ENCODE measurements around the gene RHEB. TPM values are rescaled to one million over a fixed set of nuclear protein-coding genes. Genes with fewer than 3 reads are reported as not detected.

Gene RHEB
- total and polyA plus RNA-seq, 7 donors: 98.0 to 248 (median 167) TPM

DNA sequence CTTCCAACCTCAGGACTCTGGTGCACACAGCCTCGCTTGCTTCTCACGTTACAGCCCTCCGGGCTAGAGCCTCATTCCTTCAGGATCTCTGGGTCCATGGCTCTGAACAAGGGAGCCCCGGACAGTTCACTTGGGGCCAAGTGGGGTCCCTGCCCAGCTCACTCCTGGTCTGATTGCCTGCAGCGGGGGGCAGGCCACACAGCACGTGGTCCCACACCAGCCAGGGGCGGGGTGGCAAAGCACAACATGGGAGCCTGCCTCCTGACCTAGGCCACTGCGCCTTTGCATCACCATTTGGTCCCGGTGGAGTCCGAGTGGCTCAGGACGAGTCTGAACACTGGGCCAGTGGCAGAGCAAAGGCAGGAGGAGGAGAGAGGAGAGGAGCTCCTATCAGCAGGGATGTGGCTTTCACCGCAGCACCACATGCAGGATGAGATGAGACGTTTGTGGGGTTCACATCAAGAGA, 66.3 kb downstream of the RHEB start:
- intact Hi-C loops (cut with DNase I): loop anchor here in 1 of 2 donors (10.0 kb wide), 1 partner anchor 301 kb away; no protein-coding TSS in a partner anchor
- DNase-seq: peak in 1 of 2 donors; percentile 44
- no peaks in the 10 kb centered on the region for H3K4me1 ChIP-seq
- H3K4me3 ChIP-seq: no peak overlapping the region
- H3K9me3 ChIP-seq: no peaks in the 10 kb centered on the region
- no peaks in the 10 kb centered on the region for H3K36me3 ChIP-seq (ENCODE audit: insufficient read depth in 1 of 2, low read depth in 1 of 2)
- WGBS, 3 donors: 76 to 85% (median 81%) methylated on average over 13 of the region's 13 CpGs
- H3K27me3 ChIP-seq (ENCODE audit: insufficient read depth in 3 of 3, low read length in 2 of 3): no peaks in the 10 kb centered on the region
- TF ChIP-seq, protein P1, sequence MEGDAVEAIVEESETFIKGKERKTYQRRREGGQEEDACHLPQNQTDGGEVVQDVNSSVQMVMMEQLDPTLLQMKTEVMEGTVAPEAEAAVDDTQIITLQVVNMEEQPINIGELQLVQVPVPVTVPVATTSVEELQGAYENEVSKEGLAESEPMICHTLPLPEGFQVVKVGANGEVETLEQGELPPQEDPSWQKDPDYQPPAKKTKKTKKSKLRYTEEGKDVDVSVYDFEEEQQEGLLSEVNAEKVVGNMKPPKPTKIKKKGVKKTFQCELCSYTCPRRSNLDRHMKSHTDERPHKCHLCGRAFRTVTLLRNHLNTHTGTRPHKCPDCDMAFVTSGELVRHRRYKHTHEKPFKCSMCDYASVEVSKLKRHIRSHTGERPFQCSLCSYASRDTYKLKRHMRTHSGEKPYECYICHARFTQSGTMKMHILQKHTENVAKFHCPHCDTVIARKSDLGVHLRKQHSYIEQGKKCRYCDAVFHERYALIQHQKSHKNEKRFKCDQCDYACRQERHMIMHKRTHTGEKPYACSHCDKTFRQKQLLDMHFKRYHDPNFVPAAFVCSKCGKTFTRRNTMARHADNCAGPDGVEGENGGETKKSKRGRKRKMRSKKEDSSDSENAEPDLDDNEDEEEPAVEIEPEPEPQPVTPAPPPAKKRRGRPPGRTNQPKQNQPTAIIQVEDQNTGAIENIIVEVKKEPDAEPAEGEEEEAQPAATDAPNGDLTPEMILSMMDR (IDR thresholded peaks at IDR 0.05): no peak
- H3K27ac ChIP-seq: no peak overlapping the region
- ATAC-seq: no peak

DNA sequence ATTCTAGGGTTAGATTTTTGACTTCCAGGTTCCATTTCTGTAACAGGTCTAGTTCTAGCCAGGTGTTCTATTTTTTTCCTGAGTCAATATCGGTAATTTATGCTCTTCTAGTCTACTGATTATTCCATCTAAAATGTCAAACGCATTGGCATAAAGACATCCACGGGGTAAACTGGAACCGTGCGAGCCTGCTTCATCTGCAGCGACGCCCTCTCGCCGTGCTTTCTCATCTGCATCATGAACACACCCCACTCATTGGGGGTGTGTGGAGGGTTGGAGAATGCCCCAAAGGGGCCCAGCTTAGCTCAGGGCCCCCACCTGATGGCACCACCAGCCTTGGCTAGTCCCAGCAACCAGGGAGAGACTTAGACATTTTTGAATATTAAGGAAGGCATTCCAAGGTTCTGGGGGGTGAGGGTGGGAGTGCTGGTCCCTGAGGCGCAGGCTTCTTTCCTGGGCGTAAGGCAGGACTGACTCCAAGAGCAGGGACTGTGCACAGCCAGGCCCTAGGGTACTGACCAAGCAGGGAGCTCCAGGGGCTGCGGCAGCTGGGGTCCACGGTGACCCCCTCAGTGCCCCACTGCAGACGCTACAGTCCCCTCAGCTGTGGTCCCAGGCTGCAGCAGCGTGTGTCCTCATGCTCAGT, 66.9 kb downstream of the RHEB start:
- intact Hi-C loops (cut with DNase I): loop anchor here in 1 of 2 donors (10.0 kb wide), 1 partner anchor 302 kb away; no protein-coding TSS in a partner anchor
- Histone ChIP-seq H3K9me3 (no peaks in the 10 kb centered on the region), H3K4me1 (no peaks in the 10 kb centered on the region), H3K27me3 (ENCODE audit: insufficient read depth in 3 of 3, low read length in 2 of 3) (no peaks in the 10 kb centered on the region), H3K4me3 (no peak overlapping the region), H3K27ac (no peak overlapping the region), H3K36me3 (ENCODE audit: insufficient read depth in 1 of 2, low read depth in 1 of 2) (no peaks in the 10 kb centered on the region)
- ATAC-seq (no peak), DNase-seq (no peak)
- 79 to 85% (median 80%) methylated on average over 15 of the region's 15 CpGs for WGBS, 3 donors
- TF ChIP-seq, protein P1 (IDR thresholded peaks at IDR 0.05): no peak

DNA sequence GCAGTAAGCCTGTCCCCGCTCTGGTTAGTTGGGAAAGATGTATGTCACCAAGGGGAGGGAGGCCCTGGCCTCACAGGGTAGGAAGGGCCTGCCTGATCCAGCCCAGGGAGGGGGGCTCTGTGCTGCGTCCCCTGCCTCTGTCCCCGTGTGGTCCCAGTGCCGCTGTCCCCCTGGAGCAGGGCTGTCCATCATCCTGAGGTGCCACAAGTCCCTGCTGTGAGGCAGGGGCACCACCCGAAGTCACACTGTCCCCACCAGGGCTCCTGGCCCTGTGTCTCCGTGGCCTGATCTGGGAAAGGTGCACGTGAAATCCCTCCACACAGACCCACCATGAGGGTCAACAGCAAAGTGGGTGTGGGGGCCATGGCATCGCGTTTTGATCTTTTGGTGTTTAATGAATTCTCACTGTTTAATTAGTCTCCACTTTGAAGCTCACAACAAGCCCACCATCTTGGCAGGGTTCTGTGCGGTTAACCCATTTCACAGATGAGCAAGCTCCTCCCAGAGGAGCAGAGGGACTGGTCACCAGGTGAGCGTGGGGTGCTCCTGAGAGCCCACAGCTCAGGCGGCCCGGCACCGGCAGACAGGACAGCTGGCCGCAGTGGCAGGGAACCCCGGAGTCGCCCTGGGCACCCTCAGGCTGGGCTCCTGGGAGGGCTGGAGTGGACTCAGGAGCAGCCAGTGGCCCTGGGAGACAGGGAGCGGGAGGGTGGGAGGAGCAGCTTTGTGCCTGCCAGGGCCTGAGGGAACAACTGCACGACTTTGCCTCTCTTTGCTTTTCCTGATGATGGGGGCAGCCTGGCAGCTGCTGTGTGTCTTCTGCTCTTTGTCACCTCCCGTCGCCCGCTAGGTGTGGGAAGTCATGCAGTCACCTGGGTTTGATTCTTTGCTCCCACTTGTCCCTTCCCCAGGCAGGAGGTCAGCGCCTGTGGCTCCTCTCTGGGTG, 67.8 kb downstream of the RHEB start:
- Histone ChIP-seq H3K27ac (no peak overlapping the region), H3K4me3 (no peak overlapping the region), H3K9me3 (no peaks in the 10 kb centered on the region), H3K36me3 (ENCODE audit: insufficient read depth in 1 of 2, low read depth in 1 of 2) (no peaks in the 10 kb centered on the region), H3K27me3 (ENCODE audit: insufficient read depth in 3 of 3, low read length in 2 of 3) (no peaks in the 10 kb centered on the region), H3K4me1 (no peaks in the 10 kb centered on the region)
- ATAC-seq (no peak), DNase-seq (no peak)
- TF ChIP-seq, protein P1 (IDR thresholded peaks at IDR 0.05): no peak
- intact Hi-C loops (cut with DNase I): loop anchor here in 1 of 2 donors (10.0 kb wide), 1 partner anchor 303 kb away; no protein-coding TSS in a partner anchor
- 83 to 88% (median 86%) methylated on average over 21 to 23 of the region's 23 CpGs for WGBS, 3 donors

DNA sequence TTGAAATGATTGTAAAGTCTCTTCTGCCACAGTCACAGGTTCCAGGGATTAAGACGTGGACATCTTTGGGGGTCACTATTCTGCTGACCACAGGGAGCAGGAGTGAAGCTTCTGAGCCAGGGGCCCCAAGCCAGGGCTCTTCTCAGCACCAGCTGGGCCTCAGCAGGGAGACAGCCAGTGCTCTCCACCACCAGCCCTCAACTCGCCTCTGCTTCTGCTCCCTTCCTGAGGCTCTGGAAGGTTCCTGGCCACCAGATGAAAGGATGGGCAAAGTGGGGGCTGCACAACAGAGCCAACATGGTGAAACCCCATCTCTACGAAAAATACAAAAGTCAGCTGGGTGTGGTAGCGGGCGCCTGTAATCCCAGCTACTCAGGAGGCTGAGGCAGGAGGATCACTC, 68.5 kb downstream of the RHEB start:
- H3K36me3 ChIP-seq (ENCODE audit: insufficient read depth in 1 of 2, low read depth in 1 of 2): no peaks in the 10 kb centered on the region
- DNase-seq (no peak), ATAC-seq (no peak)
- TF ChIP-seq, protein P1 (IDR thresholded peaks at IDR 0.05): no peak
- H3K4me1 ChIP-seq: no peaks in the 10 kb centered on the region
- H3K9me3 ChIP-seq: no peaks in the 10 kb centered on the region
- 85 to 93% (median 85%) methylated on average over 5 of the region's 5 CpGs for WGBS, 3 donors
- H3K4me3 ChIP-seq: no peak overlapping the region
- intact Hi-C loops (cut with DNase I): loop anchor here in 1 of 2 donors (10.0 kb wide), 1 partner anchor 304 kb away; no protein-coding TSS in a partner anchor
- no peaks in the 10 kb centered on the region for H3K27me3 ChIP-seq (ENCODE audit: insufficient read depth in 3 of 3, low read length in 2 of 3)
- H3K27ac ChIP-seq: no peak overlapping the region
